Measurements from ENCODE around the gene COL4A5.

COL4A5 gene

GRCh38 chrX:108610141-108610540, 170.5 kb downstream of the COL4A5 start:
- no peak for DNase-seq (ENCODE audit: extremely low read depth, low read depth)
- no peak for TF ChIP-seq CTCF (IDR thresholded peaks at IDR 0.05; ENCODE audit: low read depth, low read length, missing control alignments)
- H3K4me3 ChIP-seq (replicated peaks; ENCODE audit: low read depth, low read length), result no peak overlapping the region

GRCh38 chrX:108614616-108615015, 175.0 kb downstream of the COL4A5 start:
- no peak for TF ChIP-seq CTCF (IDR thresholded peaks at IDR 0.05; ENCODE audit: low read depth, low read length, missing control alignments)
- H3K4me3 ChIP-seq (replicated peaks; ENCODE audit: low read depth, low read length), result no peak overlapping the region
- no peak for DNase-seq (ENCODE audit: extremely low read depth, low read depth)

- no peak overlapping the region for H3K4me3 ChIP-seq (replicated peaks; ENCODE audit: low read depth, low read length)
- TF ChIP-seq CTCF (IDR thresholded peaks at IDR 0.05; ENCODE audit: low read depth, low read length, missing control alignments), result no peak
Measured at GRCh38 chrX:108640817-108641216, 201.2 kb downstream of the COL4A5 start.

GRCh38 chrX:108641589-108642272, 202.1 kb downstream of the COL4A5 start:
- H3K4me3 ChIP-seq (replicated peaks; ENCODE audit: low read depth, low read length), result no peak overlapping the region
- no peak for DNase-seq (ENCODE audit: extremely low read depth, low read depth)
- no peak for TF ChIP-seq CTCF (IDR thresholded peaks at IDR 0.05; ENCODE audit: low read depth, low read length, missing control alignments)

More at GRCh38 chrX:108640817-108641216, 201.2 kb downstream of the COL4A5 start:
- DNase-seq (ENCODE audit: extremely low read depth, low read depth), result no peak

GRCh38 chrX:108642273-108642628, 202.6 kb downstream of the COL4A5 start:
- no peak for DNase-seq (ENCODE audit: extremely low read depth, low read depth)
- no peak for TF ChIP-seq CTCF (IDR thresholded peaks at IDR 0.05; ENCODE audit: low read depth, low read length, missing control alignments)
- no peak overlapping the region for H3K4me3 ChIP-seq (replicated peaks; ENCODE audit: low read depth, low read length)

- H3K4me3 ChIP-seq (replicated peaks; ENCODE audit: low read depth, low read length), result no peak overlapping the region
- DNase-seq (ENCODE audit: extremely low read depth, low read depth), result no peak
- TF ChIP-seq CTCF (IDR thresholded peaks at IDR 0.05; ENCODE audit: low read depth, low read length, missing control alignments), result no peak
Measured at GRCh38 chrX:108664701-108665100, 225.1 kb downstream of the COL4A5 start.

GRCh38 chrX:108666101-108666500, 226.5 kb downstream of the COL4A5 start:
- no peak overlapping the region for H3K4me3 ChIP-seq (replicated peaks; ENCODE audit: low read depth, low read length)
- DNase-seq (ENCODE audit: extremely low read depth, low read depth), result no peak
- TF ChIP-seq CTCF (IDR thresholded peaks at IDR 0.05; ENCODE audit: low read depth, low read length, missing control alignments), result no peak
